Neural cell (in vitro differentiated cells): ENCODE measurements around the gene CAMK2A.

Source experiments
- CTCF ChIP-seq: fragments of 450-650 bp; IDR thresholded peaks from 2 replicates; pipeline ENCODE4 v1.5.1; 2014; ENCODE audit warnings: antibody characterized with exemption, mild to moderate bottlenecking, moderate library complexity; ENCODE audit not compliant: poor library complexity, severe bottlenecking
- EP300 ChIP-seq: fragments of 450-650 bp; conservative IDR thresholded peaks from 2 replicates; pipeline ENCODE4 v1.6.1; 2014; ENCODE audit warnings: antibody characterized with exemption, mild to moderate bottlenecking, moderate library complexity; ENCODE audit not compliant: poor library complexity, severe bottlenecking
- RAD21 ChIP-seq: fragments of 450-650 bp; conservative IDR thresholded peaks from 2 replicates; pipeline ENCODE4 v1.6.1; 2014; ENCODE audit warnings: antibody characterized with exemption, mild to moderate bottlenecking, moderate library complexity

GRCh38 chr5:150338546-150338945, 49.0 kb upstream of the CAMK2A start:
- TF ChIP-seq CTCF: no peak
- TF ChIP-seq RAD21: no peak
- no peak for TF ChIP-seq EP300
